ENCODE data around the gene ALDH1A1.

- TF ChIP-seq, protein P1, sequence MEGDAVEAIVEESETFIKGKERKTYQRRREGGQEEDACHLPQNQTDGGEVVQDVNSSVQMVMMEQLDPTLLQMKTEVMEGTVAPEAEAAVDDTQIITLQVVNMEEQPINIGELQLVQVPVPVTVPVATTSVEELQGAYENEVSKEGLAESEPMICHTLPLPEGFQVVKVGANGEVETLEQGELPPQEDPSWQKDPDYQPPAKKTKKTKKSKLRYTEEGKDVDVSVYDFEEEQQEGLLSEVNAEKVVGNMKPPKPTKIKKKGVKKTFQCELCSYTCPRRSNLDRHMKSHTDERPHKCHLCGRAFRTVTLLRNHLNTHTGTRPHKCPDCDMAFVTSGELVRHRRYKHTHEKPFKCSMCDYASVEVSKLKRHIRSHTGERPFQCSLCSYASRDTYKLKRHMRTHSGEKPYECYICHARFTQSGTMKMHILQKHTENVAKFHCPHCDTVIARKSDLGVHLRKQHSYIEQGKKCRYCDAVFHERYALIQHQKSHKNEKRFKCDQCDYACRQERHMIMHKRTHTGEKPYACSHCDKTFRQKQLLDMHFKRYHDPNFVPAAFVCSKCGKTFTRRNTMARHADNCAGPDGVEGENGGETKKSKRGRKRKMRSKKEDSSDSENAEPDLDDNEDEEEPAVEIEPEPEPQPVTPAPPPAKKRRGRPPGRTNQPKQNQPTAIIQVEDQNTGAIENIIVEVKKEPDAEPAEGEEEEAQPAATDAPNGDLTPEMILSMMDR (conservative IDR thresholded peaks at IDR 0.05; ENCODE audit: low read depth, low read length): no peak
- TF ChIP-seq EZH2phosphoT487 (IDR thresholded peaks at IDR 0.05; ENCODE audit: borderline replicate concordance, low read length) (no peak), EZH2 (IDR thresholded peaks at IDR 0.05; ENCODE audit: low read length, unreplicated experiment) (no peak)
Observed at GRCh38 chr9:72995131-72996024, 42.5 kb upstream of the ALDH1A1 start.

Data from PC-3 (cell line).